Ishikawa (cell line): ENCODE measurements around the gene COPZ2.

Experiments
- CEBPB ChIP-seq: IDR thresholded peaks from 2 replicates; pipeline ENCODE4 v1.6.1; 2012
- CREB1 ChIP-seq: IDR thresholded peaks from 2 replicates; pipeline ENCODE4 v1.6.1; 2012; ENCODE audit warnings: low read depth
- EGR1 ChIP-seq: IDR thresholded peaks from 2 replicates; pipeline ENCODE4 v1.6.1; 2012
- EP300 ChIP-seq: IDR thresholded peaks from 2 replicates; pipeline ENCODE4 v1.6.1; 2012; ENCODE audit warnings: borderline replicate concordance
- FOXM1 ChIP-seq: IDR thresholded peaks from 2 replicates; pipeline ENCODE4 v1.6.1; 2012; ENCODE audit warnings: low read depth, borderline replicate concordance
- NFIC ChIP-seq: IDR thresholded peaks from 2 replicates; pipeline ENCODE4 v1.6.1; 2012
- RAD21 ChIP-seq: IDR thresholded peaks from 2 replicates; pipeline ENCODE4 v1.6.1; 2012; ENCODE audit warnings: low read depth
- TAF1 ChIP-seq: IDR thresholded peaks from 2 replicates; pipeline ENCODE4 v1.6.1; 2012; ENCODE audit warnings: low read depth, mild to moderate bottlenecking
- TCF12 ChIP-seq: IDR thresholded peaks from 2 replicates; pipeline ENCODE4 v1.6.1; 2012; ENCODE audit warnings: low read depth
- TEAD4 ChIP-seq: IDR thresholded peaks from 2 replicates; pipeline ENCODE4 v1.6.1; 2012
- YY1 ChIP-seq: IDR thresholded peaks from 2 replicates; pipeline ENCODE4 v1.6.1; 2012; ENCODE audit warnings: low read depth
- ZBTB7A ChIP-seq: IDR thresholded peaks from 2 replicates; pipeline ENCODE4 v1.6.1; 2012; ENCODE audit warnings: low read depth
- TF ChIP-seq, protein P1 (sequence below): IDR thresholded peaks from 2 replicates; pipeline ENCODE4 v1.6.1; 2012
- TF ChIP-seq, protein P2 (sequence below): IDR thresholded peaks from 2 replicates; pipeline ENCODE4 v1.6.1; 2012
- TF ChIP-seq, protein P3 (sequence below): IDR thresholded peaks from 2 replicates; pipeline ENCODE4 v1.6.1; 2012; ENCODE audit warnings: low read depth, mild to moderate bottlenecking

The COPZ2 gene

DNA sequence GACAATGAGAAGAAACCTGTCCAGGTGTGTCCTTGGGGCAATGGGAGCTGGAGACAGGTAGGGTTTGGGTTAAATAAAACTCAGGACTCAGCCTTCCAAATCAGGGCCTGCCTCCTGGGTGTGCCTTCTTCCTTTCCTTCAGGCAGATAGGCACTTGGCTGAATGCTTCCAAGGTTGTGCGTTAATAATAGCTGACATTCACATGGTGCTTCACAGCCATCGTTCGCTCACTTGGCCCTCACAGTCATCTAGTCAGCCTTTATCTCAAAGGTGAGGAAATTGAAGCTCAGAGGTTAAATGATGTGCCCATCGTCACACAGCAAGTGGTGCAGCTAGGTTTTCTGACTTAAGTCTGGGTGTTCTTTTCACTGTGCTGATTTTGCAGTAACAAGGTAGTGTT lies 20.0 kb upstream of the COPZ2 start:
- TF ChIP-seq TCF12 (no peak), TAF1 (no peak), EGR1 (no peak), EP300 (no peak), ZBTB7A (no peak), CREB1 (no peak), NFIC (no peak), RAD21 (no peak), YY1 (no peak), FOXM1 (no peak), TEAD4 (no peak), CEBPB (no peak)
- TF ChIP-seq, protein P1, sequence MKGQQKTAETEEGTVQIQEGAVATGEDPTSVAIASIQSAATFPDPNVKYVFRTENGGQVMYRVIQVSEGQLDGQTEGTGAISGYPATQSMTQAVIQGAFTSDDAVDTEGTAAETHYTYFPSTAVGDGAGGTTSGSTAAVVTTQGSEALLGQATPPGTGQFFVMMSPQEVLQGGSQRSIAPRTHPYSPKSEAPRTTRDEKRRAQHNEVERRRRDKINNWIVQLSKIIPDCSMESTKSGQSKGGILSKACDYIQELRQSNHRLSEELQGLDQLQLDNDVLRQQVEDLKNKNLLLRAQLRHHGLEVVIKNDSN = no peak
- TF ChIP-seq, protein P2, sequence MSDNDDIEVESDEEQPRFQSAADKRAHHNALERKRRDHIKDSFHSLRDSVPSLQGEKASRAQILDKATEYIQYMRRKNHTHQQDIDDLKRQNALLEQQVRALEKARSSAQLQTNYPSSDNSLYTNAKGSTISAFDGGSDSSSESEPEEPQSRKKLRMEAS = no peak
- TF ChIP-seq, protein P3, sequence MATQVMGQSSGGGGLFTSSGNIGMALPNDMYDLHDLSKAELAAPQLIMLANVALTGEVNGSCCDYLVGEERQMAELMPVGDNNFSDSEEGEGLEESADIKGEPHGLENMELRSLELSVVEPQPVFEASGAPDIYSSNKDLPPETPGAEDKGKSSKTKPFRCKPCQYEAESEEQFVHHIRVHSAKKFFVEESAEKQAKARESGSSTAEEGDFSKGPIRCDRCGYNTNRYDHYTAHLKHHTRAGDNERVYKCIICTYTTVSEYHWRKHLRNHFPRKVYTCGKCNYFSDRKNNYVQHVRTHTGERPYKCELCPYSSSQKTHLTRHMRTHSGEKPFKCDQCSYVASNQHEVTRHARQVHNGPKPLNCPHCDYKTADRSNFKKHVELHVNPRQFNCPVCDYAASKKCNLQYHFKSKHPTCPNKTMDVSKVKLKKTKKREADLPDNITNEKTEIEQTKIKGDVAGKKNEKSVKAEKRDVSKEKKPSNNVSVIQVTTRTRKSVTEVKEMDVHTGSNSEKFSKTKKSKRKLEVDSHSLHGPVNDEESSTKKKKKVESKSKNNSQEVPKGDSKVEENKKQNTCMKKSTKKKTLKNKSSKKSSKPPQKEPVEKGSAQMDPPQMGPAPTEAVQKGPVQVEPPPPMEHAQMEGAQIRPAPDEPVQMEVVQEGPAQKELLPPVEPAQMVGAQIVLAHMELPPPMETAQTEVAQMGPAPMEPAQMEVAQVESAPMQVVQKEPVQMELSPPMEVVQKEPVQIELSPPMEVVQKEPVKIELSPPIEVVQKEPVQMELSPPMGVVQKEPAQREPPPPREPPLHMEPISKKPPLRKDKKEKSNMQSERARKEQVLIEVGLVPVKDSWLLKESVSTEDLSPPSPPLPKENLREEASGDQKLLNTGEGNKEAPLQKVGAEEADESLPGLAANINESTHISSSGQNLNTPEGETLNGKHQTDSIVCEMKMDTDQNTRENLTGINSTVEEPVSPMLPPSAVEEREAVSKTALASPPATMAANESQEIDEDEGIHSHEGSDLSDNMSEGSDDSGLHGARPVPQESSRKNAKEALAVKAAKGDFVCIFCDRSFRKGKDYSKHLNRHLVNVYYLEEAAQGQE = no peak

DNA sequence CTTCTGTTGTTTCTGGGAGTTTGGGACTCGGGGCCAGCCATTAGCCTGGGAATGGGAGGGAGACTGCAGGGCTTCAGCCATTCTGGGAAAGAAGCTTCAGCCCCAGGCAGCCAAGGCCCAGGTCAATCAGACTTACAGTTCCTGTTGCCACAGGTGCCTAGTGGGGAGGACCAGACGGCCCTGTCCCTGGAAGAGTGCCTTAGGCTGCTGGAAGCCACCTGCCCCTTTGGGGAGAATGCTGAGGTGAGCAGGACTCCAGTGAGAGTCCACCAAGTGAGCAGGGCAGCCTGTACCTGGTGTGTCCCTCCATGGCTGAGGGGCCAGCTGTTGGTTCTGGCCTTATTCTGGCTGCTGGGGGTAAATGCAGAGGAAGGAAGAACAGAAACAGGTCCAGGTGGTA lies 19.3 kb upstream of the COPZ2 start:
- TF ChIP-seq NFIC = no peak
- no peak for TF ChIP-seq EP300
- no peak for TF ChIP-seq TEAD4
- no peak for TF ChIP-seq CREB1
- TF ChIP-seq ZBTB7A = no peak
- no peak for TF ChIP-seq TCF12
- TF ChIP-seq FOXM1 = no peak
- TF ChIP-seq, protein P3 = no peak
- TF ChIP-seq, protein P2 = no peak
- no peak for TF ChIP-seq CEBPB
- TF ChIP-seq EGR1 = no peak
- TF ChIP-seq YY1 = no peak
- no peak for TF ChIP-seq RAD21
- TF ChIP-seq, protein P1 = no peak
- TF ChIP-seq TAF1 = no peak

DNA sequence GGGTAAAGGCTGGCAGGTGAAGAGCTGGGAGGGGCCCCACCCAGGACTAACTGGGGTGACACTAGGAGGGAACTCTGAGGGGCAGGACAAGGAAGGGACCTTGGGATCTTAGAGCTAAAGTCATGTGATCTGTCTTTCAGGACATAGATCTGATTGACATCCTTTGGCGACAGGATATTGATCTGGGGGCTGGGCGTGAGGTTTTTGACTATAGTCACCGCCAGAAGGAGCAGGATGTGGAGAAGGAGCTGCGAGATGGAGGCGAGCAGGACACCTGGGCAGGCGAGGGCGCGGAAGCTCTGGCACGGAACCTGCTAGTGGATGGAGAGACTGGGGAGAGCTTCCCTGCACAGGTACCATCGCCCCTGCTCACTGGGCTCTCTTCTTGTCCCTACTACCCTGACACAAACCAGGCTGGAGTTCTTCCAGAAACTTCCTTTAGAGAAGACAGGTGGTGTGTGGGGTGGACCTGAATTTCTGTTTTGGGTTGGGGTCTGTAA lies 18.7 kb upstream of the COPZ2 start:
- TF ChIP-seq TCF12 (no peak), EP300 (no peak), EGR1 (no peak)

DNA sequence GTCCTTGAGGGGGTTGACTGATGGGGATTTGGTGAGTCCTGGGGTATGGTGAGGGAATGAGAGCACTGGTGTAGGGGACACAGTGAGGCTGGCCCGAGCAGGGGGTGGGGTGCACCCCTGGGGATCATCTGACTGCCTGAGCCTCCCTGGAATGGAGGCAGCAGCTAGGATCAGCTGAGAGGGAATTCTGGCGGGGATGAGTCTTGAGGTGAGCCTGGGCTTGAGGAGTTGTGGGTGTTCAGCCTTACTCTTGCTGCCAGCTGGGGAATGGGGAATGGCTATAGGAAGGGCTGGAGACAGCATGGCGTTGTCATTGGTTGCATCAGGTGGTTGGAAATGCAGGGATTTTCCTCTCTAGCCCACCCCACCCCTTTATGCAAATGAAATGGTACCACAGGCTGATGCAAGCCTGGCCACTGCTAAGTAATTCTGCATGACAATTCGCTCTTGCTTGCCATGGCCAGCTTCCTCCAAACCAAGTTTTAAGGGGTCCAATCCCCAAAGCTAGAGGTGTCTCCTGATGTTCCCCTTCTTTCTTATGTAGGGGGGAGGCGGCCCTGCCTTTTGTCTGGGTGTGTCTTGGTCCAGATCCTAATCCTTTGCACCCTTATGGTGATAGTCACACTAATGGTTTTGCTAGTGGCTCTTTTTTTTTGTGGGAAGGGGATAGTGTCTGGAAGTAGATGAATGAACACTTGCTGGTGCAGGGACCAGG lies 18.1 kb upstream of the COPZ2 start:
- TF ChIP-seq TCF12 (no peak), EP300 (no peak), CREB1 (no peak), CEBPB (peak; percentile 65), RAD21 (no peak)
- TF ChIP-seq, protein P2 = peak; percentile 58; the same call in 1 of the 2 replicates
- TF ChIP-seq, protein P3 = no peak
